ENCODE results near the gene NOC2L.
"Not testable (repeated sequence)": the region's sequence is repeated elsewhere in the genome, so short reads cannot be mapped to it uniquely, and the experiment has no call there.

NOC2L gene

DNA sequence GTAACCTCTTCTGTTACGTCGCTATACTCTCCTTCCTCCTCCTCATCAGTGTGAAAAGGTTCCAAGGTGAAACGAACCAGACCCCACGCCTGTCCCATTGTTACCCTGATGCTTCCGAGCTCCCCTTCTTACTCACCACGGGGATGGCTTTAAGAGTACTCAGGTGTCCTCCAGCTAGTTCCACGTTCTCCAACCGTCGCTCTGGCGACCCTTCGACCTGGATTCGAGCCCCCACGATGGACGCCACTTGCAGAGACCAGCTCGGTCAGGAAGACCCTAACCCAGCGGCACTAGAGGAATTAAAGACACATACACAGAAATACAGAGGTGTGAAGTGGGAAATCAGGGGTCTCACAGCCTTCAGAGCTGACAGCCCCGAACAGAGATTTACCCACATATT, 61.1 kb downstream of the NOC2L start:
- not testable (repeated sequence) for DNase-seq

DNA sequence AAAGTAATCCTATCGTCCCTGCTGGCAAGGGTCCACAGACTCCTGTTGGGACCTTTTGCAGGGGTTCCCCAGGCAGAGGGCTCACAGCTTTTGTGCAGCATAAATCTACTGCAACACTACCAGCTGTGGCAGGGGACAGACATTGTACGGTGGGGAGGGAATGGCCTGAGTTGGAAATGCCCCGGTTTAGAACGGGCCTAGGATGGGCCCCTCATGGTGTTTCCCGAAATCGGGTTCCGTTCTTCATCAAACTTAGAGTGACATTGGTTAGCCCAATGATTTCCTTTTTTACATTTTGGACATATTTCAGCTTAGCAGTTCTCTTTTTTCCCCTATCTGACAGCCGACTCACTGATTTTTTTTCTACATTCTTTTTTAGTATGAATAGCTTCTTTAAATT, 61.8 kb downstream of the NOC2L start:
- no peak for DNase-seq
